SK-N-SH (cell line): Measurements from ENCODE around the gene DUS4L. TPM values are rescaled to one million over a fixed set of nuclear protein-coding genes. Genes with fewer than 3 reads are reported as not detected.

Experiments used
- CHD2 ChIP-seq: fragments of 150-350 bp; IDR thresholded peaks from 2 replicates; pipeline ENCODE4 v1.6.1; 2018; ENCODE audit warnings: low read length; ENCODE audit not compliant: partially characterized antibody
- FOSL2 ChIP-seq: IDR thresholded peaks from 2 replicates; pipeline ENCODE4 v1.4.0; 2012; ENCODE audit warnings: low read depth, mild to moderate bottlenecking, moderate library complexity, borderline replicate concordance
- FOXJ3 ChIP-seq: sonication (generic); formaldehyde crosslinking; IDR thresholded peaks from 2 replicates; pipeline ENCODE4 v1.5.1; 2020; ENCODE audit warnings: mild to moderate bottlenecking, missing genetic modification reagents
- GATA2 ChIP-seq: sonication (generic); formaldehyde crosslinking; IDR thresholded peaks from 2 replicates; pipeline ENCODE4 v1.5.0; 2020; ENCODE audit warnings: mild to moderate bottlenecking, missing genetic modification reagents
- JUND ChIP-seq: IDR thresholded peaks from 2 replicates; pipeline ENCODE4 v1.4.0; 2012
- NRF1 ChIP-seq: IDR thresholded peaks from 2 replicates; pipeline ENCODE4 v1.6.1; 2012; ENCODE audit warnings: low read depth, mild to moderate bottlenecking, low read length
- POLR2AphosphoS5 ChIP-seq: IDR thresholded peaks from 2 replicates; pipeline ENCODE4 v1.6.1; 2012; ENCODE audit warnings: low read depth, low read length
- RAD21 ChIP-seq: IDR thresholded peaks from 2 replicates; pipeline ENCODE4 v1.6.1; 2012; ENCODE audit warnings: mild to moderate bottlenecking, low read length
- RFX5 ChIP-seq: IDR thresholded peaks from 2 replicates; pipeline ENCODE4 v1.6.1; 2012; ENCODE audit warnings: mild to moderate bottlenecking, improper control_type of control experiment, low read length
- SIN3A ChIP-seq: IDR thresholded peaks from 2 replicates; pipeline ENCODE4 v1.6.1; 2012; ENCODE audit warnings: low read depth, mild to moderate bottlenecking, low read length, moderate library complexity, borderline replicate concordance
- SMC3 ChIP-seq: IDR thresholded peaks from 2 replicates; pipeline ENCODE4 v1.6.1; 2012; ENCODE audit warnings: low read depth, low read length, improper control_type of control experiment
- TAF1 ChIP-seq: IDR thresholded peaks from 2 replicates; pipeline ENCODE4 v1.6.1; 2012; ENCODE audit warnings: low read depth, mild to moderate bottlenecking, low read length, moderate library complexity, borderline replicate concordance
- TCF12 ChIP-seq: IDR thresholded peaks from 2 replicates; pipeline ENCODE4 v1.4.0; 2012
- TEAD4 ChIP-seq: IDR thresholded peaks from 2 replicates; pipeline ENCODE4 v1.4.0; 2012; ENCODE audit warnings: mild to moderate bottlenecking, borderline replicate concordance; ENCODE audit not compliant: insufficient read depth
- YY1 ChIP-seq: IDR thresholded peaks from 2 replicates; pipeline ENCODE4 v1.4.0; 2012; ENCODE audit warnings: low read depth, mild to moderate bottlenecking
- polyA plus RNA-seq, 3 experiments: library from polyadenylated mRNA; depleted of rRNA; stranded (reverse); fragments of >200 nt; gene quantifications; 2 replicates each; pipeline ENCODE4 v1.2.3, GENCODE V29; 2012
- TF ChIP-seq, protein P1 (sequence below): IDR thresholded peaks from 2 replicates; pipeline ENCODE4 v1.4.0; 2012; ENCODE audit warnings: low read depth, borderline replicate concordance
- TF ChIP-seq, protein P2 (sequence below): IDR thresholded peaks from 2 replicates; pipeline ENCODE4; 2012
- TF ChIP-seq, protein P3 (sequence below): IDR thresholded peaks from 2 replicates; pipeline ENCODE4 v1.4.0; 2012; ENCODE audit warnings: low read depth
- TF ChIP-seq, protein P4 (sequence below): IDR thresholded peaks from 2 replicates; pipeline ENCODE4 v1.4.0; 2012; ENCODE audit warnings: low read depth, borderline replicate concordance
- TF ChIP-seq, protein P5 (sequence below): IDR thresholded peaks from 2 replicates; pipeline ENCODE4 v1.6.1; 2012; ENCODE audit warnings: mild to moderate bottlenecking, low read depth, low read length, moderate library complexity
- TF ChIP-seq, protein P6 (sequence below): fragments of 150-350 bp; IDR thresholded peaks from 2 replicates; pipeline ENCODE4 v1.6.1; 2017; ENCODE audit warnings: antibody characterized with exemption, low read length, low read depth, borderline replicate concordance

DUS4L gene
- polyA plus RNA-seq, 1 of the 3 experiments (the other 2 are of a cell fraction): 9.7 TPM

DNA sequence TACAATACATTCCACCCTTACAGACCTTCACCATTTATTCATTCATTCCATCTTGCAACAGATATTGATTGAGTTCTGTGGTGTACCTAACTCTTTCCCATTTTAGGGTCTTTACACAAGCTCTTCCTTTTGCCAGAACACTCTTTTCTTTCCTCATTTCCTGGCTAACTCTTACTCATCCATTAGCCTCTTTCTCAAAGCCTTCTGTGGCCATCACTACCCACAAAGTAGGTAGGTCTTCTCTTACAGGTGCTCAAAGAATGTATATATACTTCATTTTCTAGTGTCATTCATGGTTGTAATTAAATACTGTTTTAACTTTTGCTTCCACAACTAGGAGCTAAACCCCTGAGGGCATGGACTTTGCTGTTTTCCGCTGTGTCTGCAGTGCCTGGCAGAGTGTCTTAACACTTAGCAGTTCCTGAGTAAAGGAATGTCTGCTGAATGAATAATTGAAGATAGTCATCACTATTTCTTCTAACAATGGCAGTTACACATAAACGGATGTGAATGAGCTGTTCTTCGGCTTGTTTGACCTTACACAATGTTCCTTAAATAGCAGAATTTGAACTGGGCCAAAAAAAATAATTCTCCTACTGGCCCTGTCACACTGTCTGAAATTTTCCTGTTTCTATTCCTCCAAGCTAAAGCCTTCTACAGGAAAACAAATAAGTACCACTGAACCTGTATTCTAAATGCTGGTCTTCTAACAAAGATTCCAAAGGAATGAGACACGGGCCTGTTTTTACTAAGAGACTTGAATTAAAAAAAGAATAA lies 31.4 kb downstream of the DUS4L start (continued):
- no peak for TF ChIP-seq RFX5
- TF ChIP-seq, protein P1, sequence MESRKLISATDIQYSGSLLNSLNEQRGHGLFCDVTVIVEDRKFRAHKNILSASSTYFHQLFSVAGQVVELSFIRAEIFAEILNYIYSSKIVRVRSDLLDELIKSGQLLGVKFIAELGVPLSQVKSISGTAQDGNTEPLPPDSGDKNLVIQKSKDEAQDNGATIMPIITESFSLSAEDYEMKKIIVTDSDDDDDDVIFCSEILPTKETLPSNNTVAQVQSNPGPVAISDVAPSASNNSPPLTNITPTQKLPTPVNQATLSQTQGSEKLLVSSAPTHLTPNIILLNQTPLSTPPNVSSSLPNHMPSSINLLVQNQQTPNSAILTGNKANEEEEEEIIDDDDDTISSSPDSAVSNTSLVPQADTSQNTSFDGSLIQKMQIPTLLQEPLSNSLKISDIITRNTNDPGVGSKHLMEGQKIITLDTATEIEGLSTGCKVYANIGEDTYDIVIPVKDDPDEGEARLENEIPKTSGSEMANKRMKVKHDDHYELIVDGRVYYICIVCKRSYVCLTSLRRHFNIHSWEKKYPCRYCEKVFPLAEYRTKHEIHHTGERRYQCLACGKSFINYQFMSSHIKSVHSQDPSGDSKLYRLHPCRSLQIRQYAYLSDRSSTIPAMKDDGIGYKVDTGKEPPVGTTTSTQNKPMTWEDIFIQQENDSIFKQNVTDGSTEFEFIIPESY: 0 out of 2 replicates have a peak, but pooled peaks have one; percentile 40
- TF ChIP-seq, protein P2, sequence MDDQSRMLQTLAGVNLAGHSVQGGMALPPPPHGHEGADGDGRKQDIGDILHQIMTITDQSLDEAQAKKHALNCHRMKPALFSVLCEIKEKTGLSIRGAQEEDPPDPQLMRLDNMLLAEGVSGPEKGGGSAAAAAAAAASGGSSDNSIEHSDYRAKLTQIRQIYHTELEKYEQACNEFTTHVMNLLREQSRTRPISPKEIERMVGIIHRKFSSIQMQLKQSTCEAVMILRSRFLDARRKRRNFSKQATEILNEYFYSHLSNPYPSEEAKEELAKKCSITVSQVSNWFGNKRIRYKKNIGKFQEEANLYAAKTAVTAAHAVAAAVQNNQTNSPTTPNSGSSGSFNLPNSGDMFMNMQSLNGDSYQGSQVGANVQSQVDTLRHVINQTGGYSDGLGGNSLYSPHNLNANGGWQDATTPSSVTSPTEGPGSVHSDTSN: peak; percentile 85
- peak; percentile 91 for TF ChIP-seq JUND
- TF ChIP-seq, protein P3, sequence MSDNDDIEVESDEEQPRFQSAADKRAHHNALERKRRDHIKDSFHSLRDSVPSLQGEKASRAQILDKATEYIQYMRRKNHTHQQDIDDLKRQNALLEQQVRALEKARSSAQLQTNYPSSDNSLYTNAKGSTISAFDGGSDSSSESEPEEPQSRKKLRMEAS: peak; percentile 67; the same call in 1 of the 2 replicates
- TF ChIP-seq FOSL2: peak; percentile 86; the same call in 1 of the 2 replicates
- TF ChIP-seq NRF1: no peak
- TF ChIP-seq TEAD4: peak; percentile 92
- TF ChIP-seq RAD21: no peak
- TF ChIP-seq TCF12: peak; percentile 93
- TF ChIP-seq, protein P4, sequence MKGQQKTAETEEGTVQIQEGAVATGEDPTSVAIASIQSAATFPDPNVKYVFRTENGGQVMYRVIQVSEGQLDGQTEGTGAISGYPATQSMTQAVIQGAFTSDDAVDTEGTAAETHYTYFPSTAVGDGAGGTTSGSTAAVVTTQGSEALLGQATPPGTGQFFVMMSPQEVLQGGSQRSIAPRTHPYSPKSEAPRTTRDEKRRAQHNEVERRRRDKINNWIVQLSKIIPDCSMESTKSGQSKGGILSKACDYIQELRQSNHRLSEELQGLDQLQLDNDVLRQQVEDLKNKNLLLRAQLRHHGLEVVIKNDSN: no peak
- TF ChIP-seq, protein P5, sequence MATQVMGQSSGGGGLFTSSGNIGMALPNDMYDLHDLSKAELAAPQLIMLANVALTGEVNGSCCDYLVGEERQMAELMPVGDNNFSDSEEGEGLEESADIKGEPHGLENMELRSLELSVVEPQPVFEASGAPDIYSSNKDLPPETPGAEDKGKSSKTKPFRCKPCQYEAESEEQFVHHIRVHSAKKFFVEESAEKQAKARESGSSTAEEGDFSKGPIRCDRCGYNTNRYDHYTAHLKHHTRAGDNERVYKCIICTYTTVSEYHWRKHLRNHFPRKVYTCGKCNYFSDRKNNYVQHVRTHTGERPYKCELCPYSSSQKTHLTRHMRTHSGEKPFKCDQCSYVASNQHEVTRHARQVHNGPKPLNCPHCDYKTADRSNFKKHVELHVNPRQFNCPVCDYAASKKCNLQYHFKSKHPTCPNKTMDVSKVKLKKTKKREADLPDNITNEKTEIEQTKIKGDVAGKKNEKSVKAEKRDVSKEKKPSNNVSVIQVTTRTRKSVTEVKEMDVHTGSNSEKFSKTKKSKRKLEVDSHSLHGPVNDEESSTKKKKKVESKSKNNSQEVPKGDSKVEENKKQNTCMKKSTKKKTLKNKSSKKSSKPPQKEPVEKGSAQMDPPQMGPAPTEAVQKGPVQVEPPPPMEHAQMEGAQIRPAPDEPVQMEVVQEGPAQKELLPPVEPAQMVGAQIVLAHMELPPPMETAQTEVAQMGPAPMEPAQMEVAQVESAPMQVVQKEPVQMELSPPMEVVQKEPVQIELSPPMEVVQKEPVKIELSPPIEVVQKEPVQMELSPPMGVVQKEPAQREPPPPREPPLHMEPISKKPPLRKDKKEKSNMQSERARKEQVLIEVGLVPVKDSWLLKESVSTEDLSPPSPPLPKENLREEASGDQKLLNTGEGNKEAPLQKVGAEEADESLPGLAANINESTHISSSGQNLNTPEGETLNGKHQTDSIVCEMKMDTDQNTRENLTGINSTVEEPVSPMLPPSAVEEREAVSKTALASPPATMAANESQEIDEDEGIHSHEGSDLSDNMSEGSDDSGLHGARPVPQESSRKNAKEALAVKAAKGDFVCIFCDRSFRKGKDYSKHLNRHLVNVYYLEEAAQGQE: no peak
- TF ChIP-seq TAF1: no peak
- peak; percentile 13 for TF ChIP-seq CHD2
- no peak for TF ChIP-seq GATA2 (CRISPR knock-in tag)
- TF ChIP-seq POLR2AphosphoS5: peak; percentile 77; the same call in 1 of the 2 replicates
- TF ChIP-seq SIN3A: peak; percentile 21; the same call in 1 of the 2 replicates
- TF ChIP-seq FOXJ3 (CRISPR knock-in tag): no peak
- TF ChIP-seq YY1: peak; percentile 44; the same call in 1 of the 2 replicates
- TF ChIP-seq, protein P6, sequence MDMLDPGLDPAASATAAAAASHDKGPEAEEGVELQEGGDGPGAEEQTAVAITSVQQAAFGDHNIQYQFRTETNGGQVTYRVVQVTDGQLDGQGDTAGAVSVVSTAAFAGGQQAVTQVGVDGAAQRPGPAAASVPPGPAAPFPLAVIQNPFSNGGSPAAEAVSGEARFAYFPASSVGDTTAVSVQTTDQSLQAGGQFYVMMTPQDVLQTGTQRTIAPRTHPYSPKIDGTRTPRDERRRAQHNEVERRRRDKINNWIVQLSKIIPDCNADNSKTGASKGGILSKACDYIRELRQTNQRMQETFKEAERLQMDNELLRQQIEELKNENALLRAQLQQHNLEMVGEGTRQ: no peak
- TF ChIP-seq SMC3: no peak
